ENCODE measurements around the gene LIN52. TPM values are rescaled to one million over a fixed set of nuclear protein-coding genes. Genes with fewer than 3 reads are reported as not detected.

Gene LIN52
- total and polyA plus RNA-seq, 2 of the 13 experiments (the other 11 are each of a cell fraction or from before 2014, with no cell fraction given), result 11.4 to 23.3 TPM

DNA sequence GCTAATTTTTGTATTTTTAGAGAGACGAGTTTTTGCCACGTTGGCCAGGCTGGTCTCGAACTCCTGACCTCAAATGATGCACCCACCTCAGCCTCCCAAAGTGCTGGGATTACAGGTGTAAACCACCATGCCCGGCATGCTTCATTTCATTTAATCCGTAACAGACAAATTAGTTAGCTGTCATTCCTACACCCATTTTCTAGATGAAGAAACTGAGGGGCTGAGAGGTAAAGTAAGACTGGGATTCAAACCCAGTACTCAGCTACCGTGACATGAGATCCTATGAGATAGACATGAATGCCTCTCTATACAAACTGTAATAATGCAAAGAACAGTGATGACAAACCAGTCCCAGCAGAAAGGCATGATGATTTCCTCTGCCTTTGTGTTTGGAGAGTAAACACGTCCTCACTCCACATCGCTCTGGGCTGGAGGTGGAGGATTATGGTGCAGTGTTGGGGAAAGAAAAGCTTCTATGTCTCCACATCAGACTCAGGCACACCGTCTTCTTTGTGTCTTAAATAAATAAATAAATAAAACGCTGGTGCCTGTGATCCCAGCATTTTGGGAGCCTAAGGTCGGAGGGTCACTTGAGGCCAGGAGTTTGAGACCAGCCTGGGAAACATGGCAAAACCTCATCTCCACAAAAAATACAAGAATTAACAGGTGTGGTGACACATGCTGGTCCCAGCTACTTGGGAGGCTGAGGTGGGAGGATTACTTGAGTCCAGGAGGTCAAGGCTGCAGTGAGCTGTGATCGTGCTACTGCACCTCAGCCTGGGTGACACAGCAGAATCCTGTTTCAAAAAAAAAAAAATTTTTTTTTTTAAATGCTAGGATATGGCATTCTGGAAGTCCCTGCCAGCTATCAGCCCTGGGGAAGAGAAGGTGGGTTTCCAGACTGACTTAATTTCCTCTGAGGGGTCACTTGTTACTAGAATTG, 164.9 kb downstream of the LIN52 start:
- peaks cover 41% of the 10 kb centered on the region for H3K4me1 ChIP-seq (ENCODE audit: insufficient read depth, low read length)
- 0 out of 6 replicates have a peak overlapping the region, but pooled peaks of 1 of the 3 experiments have one; percentile 23 for H3K4me3 ChIP-seq (replicated peaks in 1 of 3; ENCODE audit: insufficient read depth in 1 of 3, low read depth in 2 of 3, low read length in 3 of 3)
- WGBS (ENCODE audit: low lambda C conversion rate), result 33% methylated on average over 12 of the region's 12 CpGs
- DNase-seq (ENCODE audit: low spot score) (peak; percentile 81), FAIRE-seq (peak; percentile 68), ATAC-seq (peak; percentile 82)
- H3K9me3 ChIP-seq (ENCODE audit: low read length), result no peaks in the 10 kb centered on the region
- no peaks in the 10 kb centered on the region for H3K36me3 ChIP-seq (replicated peaks in 1 of 2; ENCODE audit: control insufficient read depth in 1 of 2, insufficient read depth in 2 of 2, low read length in 2 of 2)
- H3K9ac ChIP-seq (ENCODE audit: insufficient read depth, low read depth, low read length), result no peak overlapping the region
- peak overlapping the region; percentile 49; the same call in 1 of the 2 replicates for H3K4me2 ChIP-seq (ENCODE audit: low read depth, low read length)
- no peak overlapping the region for H2AFZ ChIP-seq (ENCODE audit: low read length)
- peaks cover 1 to 16% of the 10 kb centered on the region in 2 experiments; a peak in 1 of 5 replicates for H3K27me3 ChIP-seq (ENCODE audit: control insufficient read depth in 1 of 2, insufficient read depth in 2 of 2, low read length in 2 of 2)
- H3K27ac ChIP-seq (ENCODE audit: extremely low read length, insufficient read depth, low read length), result peak overlapping the region; percentile 45
- CTCF ChIA-PET (ENCODE audit: low intra/inter-chr PET ratio, low total read pairs), result interaction anchor here (0.8 to 3.1 kb wide), 2 partner anchors 33 to 138 kb away, joined by 3 to 14 read pairs; no protein-coding TSS in a partner anchor
- no peaks in the 10 kb centered on the region for H3K79me2 ChIP-seq (ENCODE audit: insufficient read depth, low read length)
- in situ Hi-C loops (cut with HindIII; ENCODE audit: extremely low pct_ligation_motif_present, low pct_unique_long_range_greater_than_20kb), result loop anchor here (5.0 kb wide), 1 partner anchor 137 kb away; no protein-coding TSS in a partner anchor
- POLR2A ChIA-PET, result no interaction called here
- intact Hi-C loops (cut with micrococcal nuclease; ENCODE audit: unreplicated experiment), result no loop called here
- BruUV-seq (replicated peaks), result no TSS peak
- no peaks in the 10 kb centered on the region for H4K20me1 ChIP-seq (ENCODE audit: insufficient read depth, low read length)
- TF ChIP-seq NKX3-1 (CRISPR knock-in tag; IDR thresholded peaks at IDR 0.05) (no peak), ZNF761 (CRISPR knock-in tag; conservative IDR thresholded peaks at IDR 0.05) (no peak), FOSL1 (CRISPR knock-in tag; IDR thresholded peaks at IDR 0.05; ENCODE audit: borderline replicate concordance) (no peak), ZNF749 (CRISPR knock-in tag; IDR thresholded peaks at IDR 0.05; ENCODE audit: borderline replicate concordance) (no peak), DR1 (CRISPR knock-in tag; IDR thresholded peaks at IDR 0.05) (no peak), ZKSCAN5 (CRISPR knock-in tag; IDR thresholded peaks at IDR 0.05) (no peak), GFI1 (CRISPR knock-in tag; IDR thresholded peaks at IDR 0.05; ENCODE audit: borderline replicate concordance) (no peak), MTA3 (CRISPR knock-in tag; IDR thresholded peaks at IDR 0.05) (no peak), CREB1 (IDR thresholded peaks at IDR 0.05) (0 out of 2 replicates have a peak, but pooled peaks have one; percentile 21), CREB1 (CRISPR knock-in tag; IDR thresholded peaks at IDR 0.05) (no peak), HNF4A (CRISPR knock-in tag; IDR thresholded peaks at IDR 0.05) (peak; percentile 18; the same call in 1 of the 2 replicates), RFX5 (IDR thresholded peaks at IDR 0.05; ENCODE audit: low read depth, low read length) (no peak), SRSF4 (IDR thresholded peaks at IDR 0.05; ENCODE audit: low read depth, low read length, poor library complexity, severe bottlenecking) (no peak), ZNF101 (CRISPR knock-in tag; IDR thresholded peaks at IDR 0.05; ENCODE audit: borderline replicate concordance, low read depth) (no peak)
- TF ChIP-seq, protein P1, sequence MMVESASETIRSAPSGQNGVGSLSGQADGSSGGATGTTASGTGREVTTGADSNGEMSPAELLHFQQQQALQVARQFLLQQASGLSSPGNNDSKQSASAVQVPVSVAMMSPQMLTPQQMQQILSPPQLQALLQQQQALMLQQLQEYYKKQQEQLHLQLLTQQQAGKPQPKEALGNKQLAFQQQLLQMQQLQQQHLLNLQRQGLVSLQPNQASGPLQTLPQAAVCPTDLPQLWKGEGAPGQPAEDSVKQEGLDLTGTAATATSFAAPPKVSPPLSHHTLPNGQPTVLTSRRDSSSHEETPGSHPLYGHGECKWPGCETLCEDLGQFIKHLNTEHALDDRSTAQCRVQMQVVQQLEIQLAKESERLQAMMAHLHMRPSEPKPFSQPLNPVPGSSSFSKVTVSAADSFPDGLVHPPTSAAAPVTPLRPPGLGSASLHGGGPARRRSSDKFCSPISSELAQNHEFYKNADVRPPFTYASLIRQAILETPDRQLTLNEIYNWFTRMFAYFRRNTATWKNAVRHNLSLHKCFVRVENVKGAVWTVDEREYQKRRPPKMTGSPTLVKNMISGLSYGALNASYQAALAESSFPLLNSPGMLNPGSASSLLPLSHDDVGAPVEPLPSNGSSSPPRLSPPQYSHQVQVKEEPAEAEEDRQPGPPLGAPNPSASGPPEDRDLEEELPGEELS (CRISPR knock-in tag; IDR thresholded peaks at IDR 0.05), result peak; percentile 47; the same call in 1 of the 2 replicates
- TF ChIP-seq, protein P2, sequence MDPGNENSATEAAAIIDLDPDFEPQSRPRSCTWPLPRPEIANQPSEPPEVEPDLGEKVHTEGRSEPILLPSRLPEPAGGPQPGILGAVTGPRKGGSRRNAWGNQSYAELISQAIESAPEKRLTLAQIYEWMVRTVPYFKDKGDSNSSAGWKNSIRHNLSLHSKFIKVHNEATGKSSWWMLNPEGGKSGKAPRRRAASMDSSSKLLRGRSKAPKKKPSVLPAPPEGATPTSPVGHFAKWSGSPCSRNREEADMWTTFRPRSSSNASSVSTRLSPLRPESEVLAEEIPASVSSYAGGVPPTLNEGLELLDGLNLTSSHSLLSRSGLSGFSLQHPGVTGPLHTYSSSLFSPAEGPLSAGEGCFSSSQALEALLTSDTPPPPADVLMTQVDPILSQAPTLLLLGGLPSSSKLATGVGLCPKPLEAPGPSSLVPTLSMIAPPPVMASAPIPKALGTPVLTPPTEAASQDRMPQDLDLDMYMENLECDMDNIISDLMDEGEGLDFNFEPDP (CRISPR knock-in tag; conservative IDR thresholded peaks at IDR 0.05), result no peak
- TF ChIP-seq, protein P3, sequence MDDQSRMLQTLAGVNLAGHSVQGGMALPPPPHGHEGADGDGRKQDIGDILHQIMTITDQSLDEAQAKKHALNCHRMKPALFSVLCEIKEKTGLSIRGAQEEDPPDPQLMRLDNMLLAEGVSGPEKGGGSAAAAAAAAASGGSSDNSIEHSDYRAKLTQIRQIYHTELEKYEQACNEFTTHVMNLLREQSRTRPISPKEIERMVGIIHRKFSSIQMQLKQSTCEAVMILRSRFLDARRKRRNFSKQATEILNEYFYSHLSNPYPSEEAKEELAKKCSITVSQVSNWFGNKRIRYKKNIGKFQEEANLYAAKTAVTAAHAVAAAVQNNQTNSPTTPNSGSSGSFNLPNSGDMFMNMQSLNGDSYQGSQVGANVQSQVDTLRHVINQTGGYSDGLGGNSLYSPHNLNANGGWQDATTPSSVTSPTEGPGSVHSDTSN (CRISPR knock-in tag; IDR thresholded peaks at IDR 0.05; ENCODE audit: borderline replicate concordance), result no peak
- TF ChIP-seq, protein P4, sequence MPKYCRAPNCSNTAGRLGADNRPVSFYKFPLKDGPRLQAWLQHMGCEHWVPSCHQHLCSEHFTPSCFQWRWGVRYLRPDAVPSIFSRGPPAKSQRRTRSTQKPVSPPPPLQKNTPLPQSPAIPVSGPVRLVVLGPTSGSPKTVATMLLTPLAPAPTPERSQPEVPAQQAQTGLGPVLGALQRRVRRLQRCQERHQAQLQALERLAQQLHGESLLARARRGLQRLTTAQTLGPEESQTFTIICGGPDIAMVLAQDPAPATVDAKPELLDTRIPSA (CRISPR knock-in tag; IDR thresholded peaks at IDR 0.05; ENCODE audit: borderline replicate concordance), result no peak

Data from HepG2 (cell line).